Measurements from ENCODE around the gene PECR.
"Not testable (repeated sequence)": the region's sequence is repeated elsewhere in the genome, so short reads cannot be mapped to it uniquely, and the experiment has no call there.

The PECR gene

DNA sequence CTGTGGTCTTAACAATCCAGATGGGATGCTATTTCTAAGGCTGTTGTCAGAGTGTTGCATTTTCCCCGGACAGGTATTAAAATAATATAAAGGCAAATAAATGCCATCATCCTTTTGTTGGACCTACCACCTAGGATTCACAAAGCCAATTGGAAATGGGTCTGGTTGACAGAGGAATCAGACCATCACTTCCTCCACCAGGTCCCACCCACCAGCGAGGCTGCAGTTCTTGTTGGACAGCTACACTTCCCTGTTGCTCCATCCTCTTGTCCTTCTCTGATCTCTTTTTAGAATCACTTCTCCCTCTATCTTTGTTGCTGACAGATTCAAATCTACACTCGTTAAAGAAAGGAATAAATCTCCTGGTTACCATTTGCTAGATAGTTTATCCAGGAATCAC is 1.2 kb upstream of the PECR start:
- 77% methylated on average over 3 of the region's 3 CpGs for WGBS
- Histone ChIP-seq H3K4me1 (ENCODE audit: insufficient read depth, low read length) (peaks cover 36% of the 10 kb centered on the region), H3K9ac (ENCODE audit: low read depth, low read length) (no peak overlapping the region; the same call in 1 of the 2 replicates)

GRCh38 chr2:216082117-216082711 is 605 bp upstream of the PECR start:
- no peaks in the 10 kb centered on the region for H3K36me3 ChIP-seq (ENCODE audit: insufficient read depth, low read length)
- H3K27me3 ChIP-seq (ENCODE audit: insufficient read depth, low read length) = no peaks in the 10 kb centered on the region
- WGBS = 8% methylated on average over 20 of the region's 22 CpGs
- H3K9ac ChIP-seq (ENCODE audit: low read depth, low read length) = peak overlapping the region; percentile 75
- peak overlapping the region; percentile 87 for H3K4me3 ChIP-seq (ENCODE audit: low read length)
- no peaks in the 10 kb centered on the region for H3K9me3 ChIP-seq (ENCODE audit: insufficient read depth, low read depth, low read length)
- H3K27ac ChIP-seq (ENCODE audit: low read depth, low read length) = no peak overlapping the region
- peaks cover 36% of the 10 kb centered on the region for H3K4me1 ChIP-seq (ENCODE audit: insufficient read depth, low read length)

More for the DNA sequence above, 1.2 kb upstream of the PECR start:
- Histone ChIP-seq H3K4me3 (ENCODE audit: low read length) (peak overlapping the region; percentile 87), H3K27me3 (ENCODE audit: insufficient read depth, low read length) (no peaks in the 10 kb centered on the region), H3K9me3 (ENCODE audit: insufficient read depth, low read depth, low read length) (no peaks in the 10 kb centered on the region), H3K36me3 (ENCODE audit: insufficient read depth, low read length) (no peaks in the 10 kb centered on the region), H3K27ac (ENCODE audit: low read depth, low read length) (no peak overlapping the region)

DNA sequence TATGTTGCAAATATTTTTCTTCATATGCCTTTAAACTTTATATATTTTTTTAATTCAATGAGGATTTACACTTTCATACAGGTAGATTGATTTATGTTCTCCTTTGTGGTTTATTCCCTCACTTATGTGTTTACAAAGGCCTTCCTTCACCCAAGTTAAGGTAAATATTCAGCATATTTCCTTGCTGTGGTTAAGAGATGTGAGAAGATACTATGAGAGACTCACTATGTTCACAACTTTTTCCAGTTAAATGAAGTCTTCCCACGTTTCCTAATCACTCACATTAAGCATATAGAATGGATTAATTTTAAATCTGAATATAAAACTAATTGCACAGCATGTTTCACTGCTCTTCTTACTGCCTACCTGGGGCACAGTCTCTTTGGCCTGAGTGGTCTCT is 597 bp downstream of the PECR start:
- no CpG with 5 or more reads among the region's 1 CpG for WGBS
- Histone ChIP-seq H3K9ac (ENCODE audit: low read depth, low read length) (peak overlapping the region; percentile 84), H3K4me1 (ENCODE audit: insufficient read depth, low read length) (peaks cover 36% of the 10 kb centered on the region), H3K27me3 (ENCODE audit: insufficient read depth, low read length) (no peaks in the 10 kb centered on the region), H3K36me3 (ENCODE audit: insufficient read depth, low read length) (no peaks in the 10 kb centered on the region; the same call in 1 of the 2 replicates), H3K4me3 (ENCODE audit: low read length) (peak overlapping the region; percentile 87), H3K27ac (ENCODE audit: low read depth, low read length) (peak overlapping the region; percentile 69), H3K9me3 (ENCODE audit: insufficient read depth, low read depth, low read length) (no peaks in the 10 kb centered on the region)

DNA sequence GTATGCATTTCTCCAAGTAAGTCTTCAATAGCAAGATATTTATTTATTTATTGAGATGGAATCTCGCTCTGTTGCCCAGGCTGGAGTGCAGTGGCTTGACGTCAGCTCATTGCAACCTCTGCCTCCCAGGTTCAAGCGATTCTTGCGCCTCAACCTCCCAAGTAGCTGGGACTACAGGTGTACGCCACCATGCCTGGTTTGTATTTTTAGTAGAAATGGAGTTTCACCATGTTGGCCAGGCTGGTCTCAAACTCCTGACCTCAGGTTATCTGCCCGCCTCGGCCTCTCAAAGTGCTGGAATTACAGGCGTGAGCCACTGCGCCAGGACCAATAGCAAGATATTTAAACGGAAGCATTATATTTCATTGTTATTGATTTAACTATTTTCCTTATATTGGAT is 1.6 kb downstream of the PECR start:
- not testable (repeated sequence) for H3K9ac ChIP-seq (ENCODE audit: low read depth, low read length); H3K4me3 ChIP-seq (ENCODE audit: low read length); H3K27me3 ChIP-seq (ENCODE audit: insufficient read depth, low read length); H3K9me3 ChIP-seq (ENCODE audit: insufficient read depth, low read depth, low read length); H3K36me3 ChIP-seq (ENCODE audit: insufficient read depth, low read length); H3K27ac ChIP-seq (ENCODE audit: low read depth, low read length)
- 96% methylated on average over 9 of the region's 10 CpGs for WGBS
- H3K4me1 ChIP-seq (ENCODE audit: insufficient read depth, low read length) = peaks cover 36% of the 10 kb centered on the region

- Histone ChIP-seq H3K36me3 (ENCODE audit: insufficient read depth, low read length) (peaks cover 8% of the 10 kb centered on the region), H3K9ac (ENCODE audit: low read depth, low read length) (no peak overlapping the region), H3K4me3 (ENCODE audit: low read length) (no peak overlapping the region), H3K27ac (ENCODE audit: low read depth, low read length) (no peak overlapping the region), H3K27me3 (ENCODE audit: insufficient read depth, low read length) (no peaks in the 10 kb centered on the region), H3K9me3 (ENCODE audit: insufficient read depth, low read depth, low read length) (no peaks in the 10 kb centered on the region), H3K4me1 (ENCODE audit: insufficient read depth, low read length) (peaks cover 26% of the 10 kb centered on the region)
- WGBS = 88% methylated on average over 1 of the region's 1 CpG
These were observed 2.8 kb downstream of the PECR start for GRCh38 chr2:216078776-216079175.

DNA sequence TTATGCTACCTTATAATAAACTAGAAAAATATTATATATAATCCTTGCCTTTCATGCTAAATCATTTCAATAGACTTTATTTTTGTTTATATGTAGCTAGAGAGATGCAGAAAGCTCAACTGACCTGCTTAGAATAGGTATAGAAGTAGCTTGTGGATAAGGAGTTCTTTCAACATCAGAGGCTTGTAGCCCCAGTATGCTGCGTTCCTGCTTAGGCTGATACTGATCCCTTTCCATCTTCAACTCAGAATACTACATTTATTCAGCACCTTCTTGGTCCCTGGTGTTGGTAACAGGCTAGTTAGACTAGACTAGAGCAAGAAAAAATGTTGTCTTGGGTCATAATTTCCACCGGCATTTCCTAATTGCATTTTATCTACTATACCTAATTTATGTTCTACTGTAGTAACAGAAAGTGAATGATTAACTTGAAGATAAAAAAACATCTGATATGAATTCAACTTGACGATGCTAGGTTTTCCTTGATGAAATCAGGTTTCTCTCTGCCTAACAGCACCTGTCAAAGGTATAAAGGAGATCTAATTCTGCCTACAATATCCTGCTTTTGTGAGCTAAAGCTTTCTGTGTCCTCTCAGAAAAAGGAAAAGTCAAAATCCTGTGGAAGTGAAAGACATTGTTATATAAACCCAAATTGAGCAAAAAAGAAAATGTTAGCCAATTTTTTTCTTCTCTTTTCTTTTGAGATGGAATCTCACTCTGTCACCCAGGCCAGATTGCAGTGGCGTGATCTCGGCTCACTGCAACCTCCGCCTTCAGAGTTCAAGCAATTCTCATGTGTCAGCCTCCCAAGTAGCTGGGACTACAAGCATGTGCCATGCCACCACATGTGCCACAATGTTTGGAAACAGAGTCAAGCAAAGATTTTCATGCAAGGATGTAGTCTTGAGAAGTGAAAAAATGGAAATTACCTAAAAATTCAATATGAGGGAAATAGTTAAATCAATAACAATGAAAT is 5.8 kb downstream of the PECR start:
- H3K27me3 ChIP-seq (ENCODE audit: insufficient read depth, low read length) = no peaks in the 10 kb centered on the region
- H3K27ac ChIP-seq (ENCODE audit: low read depth, low read length) = no peak overlapping the region
- WGBS = 96% methylated on average over 5 of the region's 6 CpGs
- no peaks in the 10 kb centered on the region for H3K9me3 ChIP-seq (ENCODE audit: insufficient read depth, low read depth, low read length)
- H3K4me3 ChIP-seq (ENCODE audit: low read length) = no peak overlapping the region
- peaks cover 23% of the 10 kb centered on the region for H3K36me3 ChIP-seq (ENCODE audit: insufficient read depth, low read length)
- peaks cover 6% of the 10 kb centered on the region for H3K4me1 ChIP-seq (ENCODE audit: insufficient read depth, low read length)
- no peak overlapping the region for H3K9ac ChIP-seq (ENCODE audit: low read depth, low read length)

- no peak overlapping the region for H3K9ac ChIP-seq (ENCODE audit: low read depth, low read length)
- H3K4me3 ChIP-seq (ENCODE audit: low read length) = no peak overlapping the region
- 100% methylated on average over 1 of the region's 1 CpG for WGBS
- H3K9me3 ChIP-seq (ENCODE audit: insufficient read depth, low read depth, low read length) = no peaks in the 10 kb centered on the region
- H3K4me1 ChIP-seq (ENCODE audit: insufficient read depth, low read length) = no peaks in the 10 kb centered on the region
- peaks cover 23% of the 10 kb centered on the region for H3K36me3 ChIP-seq (ENCODE audit: insufficient read depth, low read length)
- H3K27ac ChIP-seq (ENCODE audit: low read depth, low read length) = no peak overlapping the region
- no peaks in the 10 kb centered on the region for H3K27me3 ChIP-seq (ENCODE audit: insufficient read depth, low read length)
These were observed 6.8 kb downstream of the PECR start for GRCh38 chr2:216074794-216075193.

DNA sequence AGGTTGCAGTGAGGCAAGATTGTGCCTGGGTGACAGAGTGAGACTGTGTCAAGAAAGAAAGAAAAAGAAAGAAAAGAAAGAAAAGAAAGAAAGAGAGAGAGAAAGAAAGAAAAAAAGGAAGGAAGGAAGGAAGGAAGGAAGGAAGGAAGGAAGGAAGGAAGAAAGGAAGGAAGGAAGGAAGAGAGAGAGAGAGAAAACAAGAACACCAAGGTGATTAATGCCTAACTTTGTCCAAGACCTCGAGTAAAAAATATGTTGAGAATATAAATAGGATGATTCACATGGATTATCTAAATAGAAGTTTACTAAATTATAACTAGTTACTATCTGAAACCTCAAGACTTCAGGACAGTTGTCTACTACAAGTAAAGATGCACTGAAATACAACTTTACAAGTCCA is 7.2 kb downstream of the PECR start:
- H3K4me1 ChIP-seq (ENCODE audit: insufficient read depth, low read length) = no peaks in the 10 kb centered on the region
- 100% methylated on average over 1 of the region's 1 CpG for WGBS

GRCh38 chr2:216073773-216074172 is 7.8 kb downstream of the PECR start:
- H3K4me1 ChIP-seq (ENCODE audit: insufficient read depth, low read length) = no peaks in the 10 kb centered on the region
- H3K36me3 ChIP-seq (ENCODE audit: insufficient read depth, low read length) = peaks cover 23% of the 10 kb centered on the region
- no peaks in the 10 kb centered on the region for H3K27me3 ChIP-seq (ENCODE audit: insufficient read depth, low read length)
- H3K4me3 ChIP-seq (ENCODE audit: low read length) = no peak overlapping the region
- H3K9me3 ChIP-seq (ENCODE audit: insufficient read depth, low read depth, low read length) = no peaks in the 10 kb centered on the region
- H3K27ac ChIP-seq (ENCODE audit: low read depth, low read length) = no peak overlapping the region
- H3K9ac ChIP-seq (ENCODE audit: low read depth, low read length) = no peak overlapping the region

More for the DNA sequence above, 7.2 kb downstream of the PECR start:
- no peak overlapping the region for H3K4me3 ChIP-seq (ENCODE audit: low read length)
- no peaks in the 10 kb centered on the region for H3K27me3 ChIP-seq (ENCODE audit: insufficient read depth, low read length)
- no peak overlapping the region for H3K9ac ChIP-seq (ENCODE audit: low read depth, low read length)
- H3K9me3 ChIP-seq (ENCODE audit: insufficient read depth, low read depth, low read length) = no peaks in the 10 kb centered on the region
- H3K27ac ChIP-seq (ENCODE audit: low read depth, low read length) = no peak overlapping the region
- H3K36me3 ChIP-seq (ENCODE audit: insufficient read depth, low read length) = peaks cover 23% of the 10 kb centered on the region

- no peaks in the 10 kb centered on the region for H3K4me1 ChIP-seq (ENCODE audit: insufficient read depth, low read length)
- H3K36me3 ChIP-seq (ENCODE audit: insufficient read depth, low read length) = peaks cover 23% of the 10 kb centered on the region
- no peak overlapping the region for H3K27ac ChIP-seq (ENCODE audit: low read depth, low read length)
- no peaks in the 10 kb centered on the region for H3K9me3 ChIP-seq (ENCODE audit: insufficient read depth, low read depth, low read length)
- no peak overlapping the region for H3K4me3 ChIP-seq (ENCODE audit: low read length)
- no peak overlapping the region for H3K9ac ChIP-seq (ENCODE audit: low read depth, low read length)
- H3K27me3 ChIP-seq (ENCODE audit: insufficient read depth, low read length) = no peaks in the 10 kb centered on the region
These were observed 9.1 kb downstream of the PECR start for GRCh38 chr2:216072473-216072872.

DNA sequence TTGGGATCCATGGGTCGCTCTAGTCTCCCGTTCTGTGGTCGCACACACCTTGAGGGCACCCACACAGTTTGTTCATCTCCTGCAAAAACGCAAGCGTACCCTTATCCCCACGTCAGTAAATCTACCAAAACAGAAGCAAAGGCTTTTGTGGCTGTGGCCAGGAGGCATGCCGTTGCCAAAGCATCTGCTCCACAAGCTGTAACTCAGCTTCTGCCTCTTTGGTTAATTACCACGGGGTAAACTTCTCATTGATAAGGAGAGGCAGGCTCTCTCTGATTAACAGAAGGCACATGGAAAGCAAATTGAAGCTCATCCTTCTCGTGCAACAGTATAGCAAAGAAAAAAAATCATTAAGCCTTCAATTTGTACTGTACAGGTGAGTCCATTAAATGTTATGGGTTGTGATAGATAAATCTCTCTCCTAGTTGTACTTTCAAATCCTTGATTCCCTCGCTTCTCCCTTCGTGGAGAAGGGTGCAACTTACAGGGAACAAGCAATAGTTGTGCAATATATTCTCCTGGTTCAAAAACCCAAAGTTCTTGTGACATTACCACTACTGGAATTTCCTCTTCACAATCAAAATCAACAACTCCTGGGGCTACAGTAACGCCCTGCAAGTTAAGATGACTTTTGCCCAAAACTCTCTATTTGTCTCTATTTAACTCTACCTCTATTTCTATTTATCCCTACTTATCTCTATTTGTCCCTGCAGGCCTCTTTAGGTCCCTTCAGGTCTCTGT is 10.3 kb downstream of the PECR start:
- Histone ChIP-seq H3K27me3 (ENCODE audit: insufficient read depth, low read length) (no peaks in the 10 kb centered on the region), H3K4me3 (ENCODE audit: low read length) (no peak overlapping the region), H3K9me3 (ENCODE audit: insufficient read depth, low read depth, low read length) (no peaks in the 10 kb centered on the region), H3K36me3 (ENCODE audit: insufficient read depth, low read length) (peaks cover 24% of the 10 kb centered on the region), H3K27ac (ENCODE audit: low read depth, low read length) (no peak overlapping the region), H3K4me1 (ENCODE audit: insufficient read depth, low read length) (no peaks in the 10 kb centered on the region), H3K9ac (ENCODE audit: low read depth, low read length) (no peak overlapping the region)
- WGBS = 93% methylated on average over 12 of the region's 12 CpGs

Measured in HUES64 (cell line).